ENCODE measurements around the gene C10orf143.

GRCh38 chr10:130061760-130062159 is 48.9 kb downstream of the C10orf143 start:
- TF ChIP-seq CTCF (IDR thresholded peaks at IDR 0.05; ENCODE audit: low read depth, low read length) (no peak), EZH2phosphoT487 (IDR thresholded peaks at IDR 0.05; ENCODE audit: low read depth) (no peak)
